ENCODE data around the gene FAM89B.

Gene FAM89B

GRCh38 chr11:65525546-65526480 lies 46.5 kb upstream of the FAM89B start:
- peaks cover 46% of the 10 kb centered on the region for H3K36me3 ChIP-seq (ENCODE audit: low read depth)
- H3K4me3 ChIP-seq (ENCODE audit: severe bottlenecking): peak overlapping the region; percentile 93
- ATAC-seq (ENCODE audit: low read depth) (no peak; the same call in 1 of the 3 replicates), DNase-seq (ENCODE audit: low spot score) (no peak)
- no peak for TF ChIP-seq CTCF (IDR thresholded peaks at IDR 0.05; ENCODE audit: poor library complexity, severe bottlenecking)
- peaks cover 3% of the 10 kb centered on the region for H3K4me1 ChIP-seq (ENCODE audit: insufficient read depth, poor library complexity, severe bottlenecking)
- H3K27ac ChIP-seq (ENCODE audit: poor library complexity, severe bottlenecking): peak overlapping the region; percentile 59
- H3K27me3 ChIP-seq (ENCODE audit: insufficient read depth, poor library complexity, severe bottlenecking): no peaks in the 10 kb centered on the region
- no peaks in the 10 kb centered on the region for H3K9me3 ChIP-seq (ENCODE audit: severe bottlenecking)

- H3K27ac ChIP-seq (ENCODE audit: poor library complexity, severe bottlenecking): no peak overlapping the region
- TF ChIP-seq CTCF (IDR thresholded peaks at IDR 0.05; ENCODE audit: poor library complexity, severe bottlenecking): no peak
- H3K9me3 ChIP-seq (ENCODE audit: severe bottlenecking): no peaks in the 10 kb centered on the region
- no peak for ATAC-seq (ENCODE audit: low read depth)
- H3K4me1 ChIP-seq (ENCODE audit: insufficient read depth, poor library complexity, severe bottlenecking): peaks cover 3% of the 10 kb centered on the region
- H3K4me3 ChIP-seq (ENCODE audit: severe bottlenecking): no peak overlapping the region
- no peaks in the 10 kb centered on the region for H3K27me3 ChIP-seq (ENCODE audit: insufficient read depth, poor library complexity, severe bottlenecking)
- no peak for DNase-seq (ENCODE audit: low spot score)
- H3K36me3 ChIP-seq (ENCODE audit: low read depth): peaks cover 55% of the 10 kb centered on the region
These were observed 45.6 kb upstream of the FAM89B start for GRCh38 chr11:65526744-65527143.

GRCh38 chr11:65528819-65529350 lies 43.5 kb upstream of the FAM89B start:
- H3K36me3 ChIP-seq (ENCODE audit: low read depth): peaks cover 66% of the 10 kb centered on the region
- no peak for DNase-seq (ENCODE audit: low spot score)
- no peaks in the 10 kb centered on the region for H3K9me3 ChIP-seq (ENCODE audit: severe bottlenecking)
- H3K27me3 ChIP-seq (ENCODE audit: insufficient read depth, poor library complexity, severe bottlenecking): no peaks in the 10 kb centered on the region
- ATAC-seq (ENCODE audit: low read depth): no peak
- peaks cover 3% of the 10 kb centered on the region for H3K4me1 ChIP-seq (ENCODE audit: insufficient read depth, poor library complexity, severe bottlenecking)
- no peak overlapping the region for H3K4me3 ChIP-seq (ENCODE audit: severe bottlenecking)
- H3K27ac ChIP-seq (ENCODE audit: poor library complexity, severe bottlenecking): no peak overlapping the region
- no peak for TF ChIP-seq CTCF (IDR thresholded peaks at IDR 0.05; ENCODE audit: poor library complexity, severe bottlenecking)

GRCh38 chr11:65529475-65530156 lies 42.7 kb upstream of the FAM89B start:
- Histone ChIP-seq H3K27ac (ENCODE audit: poor library complexity, severe bottlenecking) (no peak overlapping the region), H3K27me3 (ENCODE audit: insufficient read depth, poor library complexity, severe bottlenecking) (no peaks in the 10 kb centered on the region), H3K9me3 (ENCODE audit: severe bottlenecking) (no peaks in the 10 kb centered on the region), H3K4me1 (ENCODE audit: insufficient read depth, poor library complexity, severe bottlenecking) (peaks cover 3% of the 10 kb centered on the region), H3K36me3 (ENCODE audit: low read depth) (peaks cover 66% of the 10 kb centered on the region), H3K4me3 (ENCODE audit: severe bottlenecking) (no peak overlapping the region)
- no peak for ATAC-seq (ENCODE audit: low read depth)
- TF ChIP-seq CTCF (IDR thresholded peaks at IDR 0.05; ENCODE audit: poor library complexity, severe bottlenecking): no peak
- no peak for DNase-seq (ENCODE audit: low spot score)
